ENCODE data around the gene PPP6R2. TPM values are rescaled to one million over a fixed set of nuclear protein-coding genes. Genes with fewer than 3 reads are reported as not detected.

Gene PPP6R2
- total and polyA plus RNA-seq, 2 donors (not counting 3 experiments of a cell fraction or from before 2014, with no cell fraction given), result 38.6 to 54.6 TPM

DNA sequence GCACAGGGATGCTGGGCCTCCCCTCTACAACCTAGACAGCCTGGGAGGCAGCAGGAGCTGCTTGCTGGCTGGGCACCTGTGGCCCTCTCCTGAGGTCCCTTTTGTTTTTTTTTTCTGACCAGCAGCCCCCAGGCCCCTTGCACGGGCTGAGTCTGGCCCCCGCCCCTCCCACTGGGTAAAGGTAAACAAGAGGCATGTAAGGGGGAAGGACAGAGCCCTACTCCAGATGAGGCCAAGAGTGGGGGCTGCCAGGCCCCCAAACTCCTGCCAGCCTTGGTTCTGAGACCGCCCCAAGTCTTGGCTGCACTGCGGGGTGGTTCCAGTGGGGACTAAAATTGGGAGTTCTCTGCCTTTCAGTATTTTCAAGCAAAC is 44.9 kb upstream of the PPP6R2 start:
- no peak overlapping the region for H3K4me3 ChIP-seq (replicated peaks in 1 of 3; ENCODE audit: insufficient read depth in 1 of 3, low read depth in 1 of 3, low read length in 3 of 3)
- H3K27ac ChIP-seq (ENCODE audit: insufficient read depth, low read depth, low read length), result no peak overlapping the region
- FAIRE-seq (no peak), DNase-seq (ENCODE audit: low read depth, low spot score) (no peak)
- no peaks in the 10 kb centered on the region for H3K9me3 ChIP-seq (replicated peaks; ENCODE audit: control insufficient read depth, insufficient read depth, low read length)
- H3K4me2 ChIP-seq (ENCODE audit: insufficient read depth, low read length), result no peak overlapping the region
- ChIA-PET POLR2A (no interaction called here), CTCF (interaction anchor here (0.9 kb wide), 1 partner anchor 29 kb away, joined by 4 read pairs; no protein-coding TSS in a partner anchor)
- no peaks in the 10 kb centered on the region for H3K27me3 ChIP-seq (ENCODE audit: control insufficient read depth in 2 of 2, insufficient read depth in 2 of 2, low read length in 2 of 2)
- H3K79me2 ChIP-seq (ENCODE audit: control insufficient read depth, insufficient read depth, low read length), result peaks cover 85% of the 10 kb centered on the region
- H3K9me1 ChIP-seq (replicated peaks; ENCODE audit: control insufficient read depth, extremely low read depth, insufficient read depth, low read length), result no peaks in the 10 kb centered on the region
- dilution Hi-C loops (cut with MboI; ENCODE audit: extremely low pct_ligation_motif_present, low sequenced_read_pairs) (no loop called here), intact Hi-C loops (cut with micrococcal nuclease) (no loop called here)
- peaks cover 20% of the 10 kb centered on the region for H3K4me1 ChIP-seq (ENCODE audit: control insufficient read depth, extremely low read depth, insufficient read depth, low read length)
- no TSS peak for BruUV-seq (replicated peaks)
- peaks cover 0 to 4% of the 10 kb centered on the region in 2 experiments for H3K36me3 ChIP-seq (ENCODE audit: control insufficient read depth in 2 of 2, extremely low read depth in 1 of 2, insufficient read depth in 2 of 2, low read length in 2 of 2)
- H3K9ac ChIP-seq (replicated peaks; ENCODE audit: extremely low read depth, insufficient read depth, low read length), result no peak overlapping the region
- TF ChIP-seq JUN (IDR thresholded peaks at IDR 0.05; ENCODE audit: borderline replicate concordance, insufficient read depth, insufficient read length, low read depth), result no peak
- no peak for TF ChIP-seq EZH2 (IDR thresholded peaks at IDR 0.05; ENCODE audit: borderline replicate concordance, low read depth, low read length, severe bottlenecking)
- TF ChIP-seq, protein P1, sequence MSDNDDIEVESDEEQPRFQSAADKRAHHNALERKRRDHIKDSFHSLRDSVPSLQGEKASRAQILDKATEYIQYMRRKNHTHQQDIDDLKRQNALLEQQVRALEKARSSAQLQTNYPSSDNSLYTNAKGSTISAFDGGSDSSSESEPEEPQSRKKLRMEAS (IDR thresholded peaks at IDR 0.05; ENCODE audit: insufficient read depth, insufficient read length), result no peak
- H2AFZ ChIP-seq (ENCODE audit: low read depth, low read length), result no peak overlapping the region
- no peaks in the 10 kb centered on the region for H4K20me1 ChIP-seq (replicated peaks; ENCODE audit: control insufficient read depth, extremely low read depth, insufficient read depth, low read length)

DNA sequence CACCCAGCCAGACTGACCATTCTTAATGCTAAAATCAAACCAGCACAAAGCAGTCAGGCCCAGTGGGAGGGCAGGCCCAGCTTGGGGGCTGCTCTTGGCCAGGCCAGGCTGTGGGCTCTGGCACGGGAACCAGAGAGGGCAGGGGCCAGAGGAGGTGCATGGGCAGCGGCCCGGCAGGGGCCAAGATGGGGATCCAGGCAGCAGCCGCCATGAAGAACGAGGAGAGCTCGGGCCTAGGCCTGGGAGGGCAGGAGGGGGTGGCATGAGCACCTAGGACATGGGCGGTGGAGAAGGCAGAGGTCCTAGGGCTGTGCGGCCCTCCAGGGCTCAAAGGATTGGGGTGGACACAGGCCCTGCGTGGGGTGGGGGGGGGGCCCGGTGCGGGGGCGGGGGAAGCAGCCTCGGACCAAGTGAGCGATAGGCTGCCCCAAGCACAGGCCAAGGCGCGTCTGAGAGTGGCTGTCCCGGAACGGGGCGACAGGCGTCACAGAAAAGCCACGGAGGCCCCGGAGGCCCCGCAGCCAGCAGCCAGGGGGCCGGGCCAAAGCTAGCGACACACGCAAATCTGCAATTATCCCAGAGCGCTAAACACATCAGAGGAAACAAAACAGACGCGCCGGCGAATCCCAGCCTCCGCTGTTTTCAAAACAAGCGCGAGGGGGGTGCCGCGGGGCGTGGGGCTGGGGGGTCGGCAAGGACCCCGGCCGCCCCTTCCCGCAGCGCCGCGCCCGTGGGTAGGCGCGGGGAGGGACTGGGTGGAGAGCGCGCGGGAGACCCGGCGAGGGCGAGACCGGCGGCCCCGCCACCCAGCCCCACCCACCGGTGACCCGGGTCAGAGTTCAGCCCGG is 44.0 kb upstream of the PPP6R2 start:
- ChIA-PET POLR2A (no interaction called here), CTCF (interaction anchor here (0.7 to 0.9 kb wide), 2 partner anchors 28 kb away, joined by 3 to 4 read pairs; no protein-coding TSS in a partner anchor)
- DNase-seq (ENCODE audit: low read depth, low spot score) (no peak), FAIRE-seq (no peak)
- no peak overlapping the region for H3K4me3 ChIP-seq (replicated peaks in 1 of 3; ENCODE audit: insufficient read depth in 1 of 3, low read depth in 1 of 3, low read length in 3 of 3)
- peaks cover 0 to 4% of the 10 kb centered on the region in 2 experiments for H3K36me3 ChIP-seq (ENCODE audit: control insufficient read depth in 2 of 2, extremely low read depth in 1 of 2, insufficient read depth in 2 of 2, low read length in 2 of 2)
- intact Hi-C loops (cut with micrococcal nuclease) (no loop called here), dilution Hi-C loops (cut with MboI; ENCODE audit: extremely low pct_ligation_motif_present, low sequenced_read_pairs) (no loop called here)
- H4K20me1 ChIP-seq (replicated peaks; ENCODE audit: control insufficient read depth, extremely low read depth, insufficient read depth, low read length), result no peaks in the 10 kb centered on the region
- H3K4me2 ChIP-seq (ENCODE audit: insufficient read depth, low read length), result no peak overlapping the region
- peaks cover 90% of the 10 kb centered on the region for H3K79me2 ChIP-seq (ENCODE audit: control insufficient read depth, insufficient read depth, low read length)
- no peak overlapping the region for H2AFZ ChIP-seq (ENCODE audit: low read depth, low read length)
- H3K27me3 ChIP-seq (ENCODE audit: control insufficient read depth in 2 of 2, insufficient read depth in 2 of 2, low read length in 2 of 2), result no peaks in the 10 kb centered on the region
- H3K9me1 ChIP-seq (replicated peaks; ENCODE audit: control insufficient read depth, extremely low read depth, insufficient read depth, low read length), result no peaks in the 10 kb centered on the region
- BruUV-seq (replicated peaks), result no TSS peak
- no peak for TF ChIP-seq MYC (IDR thresholded peaks at IDR 0.05; ENCODE audit: low read depth, low read length)
- TF ChIP-seq FOS (IDR thresholded peaks at IDR 0.05; ENCODE audit: borderline replicate concordance, insufficient read depth, low read length), result no peak
- no peak for TF ChIP-seq GATA2 (IDR thresholded peaks at IDR 0.05; ENCODE audit: insufficient read depth, insufficient read length, low read depth, low read length)
- TF ChIP-seq, protein P1 (IDR thresholded peaks at IDR 0.05; ENCODE audit: insufficient read depth, insufficient read length), result no peak
- TF ChIP-seq, protein P2, sequence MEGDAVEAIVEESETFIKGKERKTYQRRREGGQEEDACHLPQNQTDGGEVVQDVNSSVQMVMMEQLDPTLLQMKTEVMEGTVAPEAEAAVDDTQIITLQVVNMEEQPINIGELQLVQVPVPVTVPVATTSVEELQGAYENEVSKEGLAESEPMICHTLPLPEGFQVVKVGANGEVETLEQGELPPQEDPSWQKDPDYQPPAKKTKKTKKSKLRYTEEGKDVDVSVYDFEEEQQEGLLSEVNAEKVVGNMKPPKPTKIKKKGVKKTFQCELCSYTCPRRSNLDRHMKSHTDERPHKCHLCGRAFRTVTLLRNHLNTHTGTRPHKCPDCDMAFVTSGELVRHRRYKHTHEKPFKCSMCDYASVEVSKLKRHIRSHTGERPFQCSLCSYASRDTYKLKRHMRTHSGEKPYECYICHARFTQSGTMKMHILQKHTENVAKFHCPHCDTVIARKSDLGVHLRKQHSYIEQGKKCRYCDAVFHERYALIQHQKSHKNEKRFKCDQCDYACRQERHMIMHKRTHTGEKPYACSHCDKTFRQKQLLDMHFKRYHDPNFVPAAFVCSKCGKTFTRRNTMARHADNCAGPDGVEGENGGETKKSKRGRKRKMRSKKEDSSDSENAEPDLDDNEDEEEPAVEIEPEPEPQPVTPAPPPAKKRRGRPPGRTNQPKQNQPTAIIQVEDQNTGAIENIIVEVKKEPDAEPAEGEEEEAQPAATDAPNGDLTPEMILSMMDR (IDR thresholded peaks at IDR 0.05; ENCODE audit: extremely low read depth in 1 of 2, insufficient read depth in 1 of 2, low read depth in 1 of 2, low read length in 2 of 2), result no peak
- TF ChIP-seq JUN (IDR thresholded peaks at IDR 0.05; ENCODE audit: borderline replicate concordance, insufficient read depth, insufficient read length, low read depth), result no peak
- no peak for TF ChIP-seq EZH2 (IDR thresholded peaks at IDR 0.05; ENCODE audit: borderline replicate concordance, low read depth, low read length, severe bottlenecking)
- no peak overlapping the region for H3K9ac ChIP-seq (replicated peaks; ENCODE audit: extremely low read depth, insufficient read depth, low read length)
- no peaks in the 10 kb centered on the region for H3K9me3 ChIP-seq (replicated peaks; ENCODE audit: control insufficient read depth, insufficient read depth, low read length)
- H3K27ac ChIP-seq (ENCODE audit: insufficient read depth, low read depth, low read length), result no peak overlapping the region
- H3K4me1 ChIP-seq (ENCODE audit: control insufficient read depth, extremely low read depth, insufficient read depth, low read length), result peaks cover 14% of the 10 kb centered on the region
